Epithelial cell of esophagus (primary cell): ENCODE measurements around the gene ADAM23.
"Not testable (repeated sequence)": the region's sequence is repeated elsewhere in the genome, so short reads cannot be mapped to it uniquely, and the experiment has no call there.

ENCODE experiments used
- DNase-seq: peaks from one replicate; pipeline ENCODE4 v3.0.0; 2010; ENCODE audit warnings: low read depth
- H3K4me3 ChIP-seq: 2 replicates; pipeline ENCODE4 v1.5.1; 2011; ENCODE audit warnings: mild to moderate bottlenecking, low read length, control low read depth
- TF ChIP-seq, protein P1 (sequence below): IDR thresholded peaks from 2 replicates; pipeline ENCODE4 v1.5.1; 2011; ENCODE audit warnings: low read depth, mild to moderate bottlenecking, low read length, control low read depth, inconsistent platforms; ENCODE audit not compliant: insufficient read depth; ENCODE audit errors: missing control alignments

Gene ADAM23, protein sequence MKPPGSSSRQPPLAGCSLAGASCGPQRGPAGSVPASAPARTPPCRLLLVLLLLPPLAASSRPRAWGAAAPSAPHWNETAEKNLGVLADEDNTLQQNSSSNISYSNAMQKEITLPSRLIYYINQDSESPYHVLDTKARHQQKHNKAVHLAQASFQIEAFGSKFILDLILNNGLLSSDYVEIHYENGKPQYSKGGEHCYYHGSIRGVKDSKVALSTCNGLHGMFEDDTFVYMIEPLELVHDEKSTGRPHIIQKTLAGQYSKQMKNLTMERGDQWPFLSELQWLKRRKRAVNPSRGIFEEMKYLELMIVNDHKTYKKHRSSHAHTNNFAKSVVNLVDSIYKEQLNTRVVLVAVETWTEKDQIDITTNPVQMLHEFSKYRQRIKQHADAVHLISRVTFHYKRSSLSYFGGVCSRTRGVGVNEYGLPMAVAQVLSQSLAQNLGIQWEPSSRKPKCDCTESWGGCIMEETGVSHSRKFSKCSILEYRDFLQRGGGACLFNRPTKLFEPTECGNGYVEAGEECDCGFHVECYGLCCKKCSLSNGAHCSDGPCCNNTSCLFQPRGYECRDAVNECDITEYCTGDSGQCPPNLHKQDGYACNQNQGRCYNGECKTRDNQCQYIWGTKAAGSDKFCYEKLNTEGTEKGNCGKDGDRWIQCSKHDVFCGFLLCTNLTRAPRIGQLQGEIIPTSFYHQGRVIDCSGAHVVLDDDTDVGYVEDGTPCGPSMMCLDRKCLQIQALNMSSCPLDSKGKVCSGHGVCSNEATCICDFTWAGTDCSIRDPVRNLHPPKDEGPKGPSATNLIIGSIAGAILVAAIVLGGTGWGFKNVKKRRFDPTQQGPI

GRCh38 chr2:206442833-206443734, at the start of gene ADAM23:
TSS of gene ADAM23 (plus strand) at chr2:206443532. CDS start at chr2:206443867, 335 bp downstream.
- TF ChIP-seq, protein P1, sequence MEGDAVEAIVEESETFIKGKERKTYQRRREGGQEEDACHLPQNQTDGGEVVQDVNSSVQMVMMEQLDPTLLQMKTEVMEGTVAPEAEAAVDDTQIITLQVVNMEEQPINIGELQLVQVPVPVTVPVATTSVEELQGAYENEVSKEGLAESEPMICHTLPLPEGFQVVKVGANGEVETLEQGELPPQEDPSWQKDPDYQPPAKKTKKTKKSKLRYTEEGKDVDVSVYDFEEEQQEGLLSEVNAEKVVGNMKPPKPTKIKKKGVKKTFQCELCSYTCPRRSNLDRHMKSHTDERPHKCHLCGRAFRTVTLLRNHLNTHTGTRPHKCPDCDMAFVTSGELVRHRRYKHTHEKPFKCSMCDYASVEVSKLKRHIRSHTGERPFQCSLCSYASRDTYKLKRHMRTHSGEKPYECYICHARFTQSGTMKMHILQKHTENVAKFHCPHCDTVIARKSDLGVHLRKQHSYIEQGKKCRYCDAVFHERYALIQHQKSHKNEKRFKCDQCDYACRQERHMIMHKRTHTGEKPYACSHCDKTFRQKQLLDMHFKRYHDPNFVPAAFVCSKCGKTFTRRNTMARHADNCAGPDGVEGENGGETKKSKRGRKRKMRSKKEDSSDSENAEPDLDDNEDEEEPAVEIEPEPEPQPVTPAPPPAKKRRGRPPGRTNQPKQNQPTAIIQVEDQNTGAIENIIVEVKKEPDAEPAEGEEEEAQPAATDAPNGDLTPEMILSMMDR, result no peak
- H3K4me3 ChIP-seq, result peak within 1 kb of the TSS; percentile 28
- peak; percentile 9 for DNase-seq

GRCh38 chr2:206396211-206396610, 47.1 kb upstream of the ADAM23 start:
- DNase-seq, result no peak
- TF ChIP-seq, protein P1, result no peak
- no peak overlapping the region for H3K4me3 ChIP-seq

- not testable (repeated sequence) for DNase-seq, H3K4me3 ChIP-seq
Measured at GRCh38 chr2:206402956-206403569, 40.3 kb upstream of the ADAM23 start.

DNA sequence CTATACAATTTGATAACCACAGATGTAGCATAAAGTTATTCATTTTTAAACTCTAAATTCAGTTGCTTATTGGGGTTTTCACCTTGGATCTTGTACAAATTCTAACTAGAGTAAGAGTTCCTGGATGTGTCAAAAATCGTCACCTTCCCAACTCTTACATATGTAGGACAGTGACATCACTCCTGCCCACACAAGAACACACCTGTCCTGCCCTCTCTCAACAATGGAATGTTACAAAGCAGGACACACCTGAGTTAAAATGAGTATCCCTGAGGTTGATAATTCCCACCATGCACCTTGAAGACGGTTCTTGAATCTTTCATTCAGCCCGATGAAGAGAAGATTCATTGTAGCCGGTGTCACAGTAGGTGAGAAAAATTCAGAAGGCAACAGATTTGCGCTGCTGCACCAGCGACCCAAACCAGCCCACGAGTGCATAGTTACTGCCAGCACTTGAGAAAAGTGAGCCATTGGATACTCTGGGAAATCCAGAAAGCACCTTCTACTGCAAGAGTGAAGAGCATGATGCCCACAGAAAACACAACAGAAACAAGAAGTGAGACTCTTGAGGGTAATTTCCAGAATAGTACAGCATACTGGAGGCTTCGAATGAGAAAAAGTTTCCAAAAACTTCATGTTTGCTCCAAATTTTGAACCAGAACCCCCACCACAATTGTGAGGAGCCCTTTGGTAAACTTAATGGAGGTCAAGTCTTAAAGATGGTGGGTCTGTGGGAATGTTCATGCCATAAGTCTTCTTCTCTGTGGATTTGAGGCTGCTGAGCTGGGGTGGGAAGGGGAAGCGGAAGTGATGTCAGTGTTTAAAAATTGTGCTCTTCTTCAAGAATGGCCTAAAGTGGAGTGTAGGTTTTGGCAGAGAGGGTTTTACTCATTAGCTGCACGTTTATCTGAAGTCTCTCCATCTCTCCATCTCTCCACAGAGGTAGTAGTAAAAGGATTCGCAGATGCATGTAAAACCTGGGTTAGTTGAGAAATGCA, 34.7 kb upstream of the ADAM23 start:
- DNase-seq, result peak; percentile 31
- no peak overlapping the region for H3K4me3 ChIP-seq
- TF ChIP-seq, protein P1, result no peak

DNA sequence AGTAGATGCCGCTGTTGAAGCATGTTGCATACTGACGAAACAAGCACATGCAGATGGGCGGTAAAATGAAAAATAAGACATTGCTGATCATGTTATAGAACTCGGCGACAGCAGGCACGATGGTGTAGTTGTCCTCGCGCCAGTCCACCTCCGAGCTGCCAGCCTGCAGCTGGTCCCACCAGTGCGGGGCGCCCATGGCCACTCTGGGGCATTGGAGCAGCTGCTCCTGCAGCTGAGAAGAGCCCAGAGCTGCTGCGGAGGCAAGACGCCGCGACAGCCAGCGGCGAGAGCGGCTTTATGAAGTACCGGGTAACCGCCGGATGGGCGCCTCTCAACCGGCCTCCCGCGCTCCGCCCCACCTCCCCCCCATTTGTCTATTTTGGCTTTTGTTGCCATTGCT, 32.6 kb upstream of the ADAM23 start:
- no peak for DNase-seq
- H3K4me3 ChIP-seq, result no peak overlapping the region
- TF ChIP-seq, protein P1, result no peak

DNA sequence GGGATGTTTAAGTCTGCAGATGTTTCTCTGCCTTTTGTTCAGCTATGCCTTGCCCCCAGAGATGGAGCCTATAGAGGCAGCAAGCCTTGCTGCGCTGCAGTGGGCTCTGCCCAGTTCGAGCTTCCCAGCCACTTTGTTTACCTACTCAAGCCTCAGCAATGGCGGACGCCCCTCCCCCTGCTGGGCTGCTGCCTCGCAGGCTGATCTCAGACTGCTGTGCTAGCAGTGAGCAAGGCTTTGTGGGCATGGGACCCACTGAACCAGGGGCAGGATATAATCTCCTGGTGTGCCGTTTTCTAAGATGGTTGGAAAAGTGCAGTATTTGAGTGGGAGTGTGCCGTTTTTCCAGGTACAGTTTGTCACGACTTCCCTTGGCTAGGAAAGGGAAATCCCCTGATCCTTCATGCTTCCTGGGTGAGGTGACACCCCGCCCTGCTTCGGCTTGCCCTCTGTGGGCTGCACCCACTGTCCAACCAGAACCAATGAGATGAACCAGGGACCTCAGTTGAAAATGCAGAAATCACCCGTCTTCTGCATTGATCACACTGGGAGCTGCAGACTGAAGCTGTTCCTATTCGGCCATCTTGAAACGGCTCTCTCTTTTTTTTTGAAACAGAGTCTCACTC, 27.6 kb upstream of the ADAM23 start:
- TF ChIP-seq, protein P1, result no peak
- H3K4me3 ChIP-seq, result no peak overlapping the region

More for the DNA sequence above, 27.6 kb upstream of the ADAM23 start:
- no peak for DNase-seq
